SU-DHL-6 (cell line): ENCODE results near the gene MRPL2.

Experiments
- H2AFZ ChIP-seq: fragments of 200-600 bp; sonication (generic); 2 replicates; pipeline ENCODE4 v1.6.1; 2014; ENCODE audit warnings: low read depth, mild to moderate bottlenecking, moderate library complexity, mixed read lengths, antibody characterized with exemption, low read length; ENCODE audit not compliant: severe bottlenecking
- H3F3A ChIP-seq: fragments of 200-600 bp; shearing (Covaris generic); 2 replicates; pipeline ENCODE4 v1.6.0; 2016; ENCODE audit warnings: antibody characterized with exemption, mild to moderate bottlenecking; ENCODE audit not compliant: insufficient read depth
- H3K27ac ChIP-seq: fragments of 200-600 bp; sonication (generic); 2 replicates; pipeline ENCODE4 v1.5.1; 2016; ENCODE audit warnings: low read depth, mild to moderate bottlenecking, low read length, moderate library complexity, mixed read lengths
- H3K27me3 ChIP-seq: fragments of 200-600 bp; sonication (generic), shearing (Covaris generic); 2 replicates; pipeline ENCODE4 v1.6.0; 2014; ENCODE audit warnings: mild to moderate bottlenecking, low read length
- H3K36me3 ChIP-seq: fragments of 200-600 bp; sonication (generic); 2 replicates; pipeline ENCODE4 v1.6.1; 2014; ENCODE audit warnings: mild to moderate bottlenecking, low read length, mixed read lengths
- H3K4me2 ChIP-seq: fragments of 300-600, 200-600 bp; shearing (Covaris generic), sonication (generic); 2 replicates; pipeline ENCODE4 v1.6.0; 2014; ENCODE audit warnings: low read length, low read depth, mild to moderate bottlenecking; ENCODE audit not compliant: poor library complexity, severe bottlenecking
- H3K4me3 ChIP-seq: fragments of 200-600 bp; sonication (generic); 2 replicates; pipeline ENCODE4 v1.5.1; 2014; ENCODE audit warnings: antibody characterized with exemption, low read length, mild to moderate bottlenecking, mixed read lengths; ENCODE audit not compliant: insufficient read depth, poor library complexity, severe bottlenecking
- H3K79me2 ChIP-seq: fragments of 200-600 bp; sonication (generic); 2 replicates; pipeline ENCODE4 v1.6.1; 2014; ENCODE audit warnings: mild to moderate bottlenecking, low read length, moderate library complexity; ENCODE audit not compliant: insufficient read depth
- H3K9ac ChIP-seq: fragments of 200-600 bp; sonication (generic); 2 replicates; pipeline ENCODE4 v1.7.0; 2014; ENCODE audit warnings: mild to moderate bottlenecking, low read length
- H3K9me2 ChIP-seq: fragments of 200-600 bp; sonication (generic); replicated peaks from 2 replicates; pipeline ENCODE4 v1.6.1; 2014; ENCODE audit warnings: low read length; ENCODE audit not compliant: insufficient read depth
- H3K9me3 ChIP-seq: fragments of 200-600 bp; sonication (generic); 2 replicates; pipeline ENCODE4 v1.6.1; 2014; ENCODE audit warnings: low read length, mixed read lengths; ENCODE audit not compliant: insufficient read depth
- H4K20me1 ChIP-seq: fragments of 200-600 bp; sonication (generic); 2 replicates; pipeline ENCODE4 v1.6.1; 2014; ENCODE audit warnings: low read depth, mild to moderate bottlenecking, antibody characterized with exemption, low read length, moderate library complexity, mixed read lengths
- CTCF ChIP-seq: fragments of 200-600 bp; sonication (generic); IDR thresholded peaks from one replicate; pipeline ENCODE4 v1.5.1; 2017; ENCODE audit warnings: antibody characterized with exemption, mild to moderate bottlenecking, low read length, moderate library complexity; ENCODE audit not compliant: insufficient read depth, poor library complexity, severe bottlenecking
- EZH2phosphoT487 ChIP-seq: fragments of 200-600 bp; sonication (generic), shearing (Covaris generic); conservative IDR thresholded peaks from 2 replicates; pipeline ENCODE4 v1.6.1; 2018; ENCODE audit warnings: mild to moderate bottlenecking, antibody characterized with exemption, low read length, moderate library complexity, mixed read lengths

MRPL2 gene

GRCh38 chr6:43070028-43070632 lies 10.9 kb upstream of the MRPL2 start:
- Histone ChIP-seq H3K27me3 (no peaks in the 10 kb centered on the region), H3K9me3 (no peaks in the 10 kb centered on the region), H3K27ac (no peak overlapping the region), H3K4me2 (no peak overlapping the region), H3K36me3 (no peaks in the 10 kb centered on the region), H3F3A (no peaks in the 10 kb centered on the region), H2AFZ (no peak overlapping the region), H3K4me3 (no peak overlapping the region), H3K79me2 (no peaks in the 10 kb centered on the region), H3K9me2 (no peaks in the 10 kb centered on the region), H3K9ac (no peak overlapping the region), H4K20me1 (no peaks in the 10 kb centered on the region)
- TF ChIP-seq CTCF, result peak; percentile 78
- no peak for TF ChIP-seq EZH2phosphoT487

- no peaks in the 10 kb centered on the region for H3K9me3 ChIP-seq
- H3K9me2 ChIP-seq, result no peaks in the 10 kb centered on the region
- H3K36me3 ChIP-seq, result no peaks in the 10 kb centered on the region
- H3K4me3 ChIP-seq, result no peak overlapping the region
- H3K27ac ChIP-seq, result no peak overlapping the region
- H3K9ac ChIP-seq, result no peak overlapping the region
- H4K20me1 ChIP-seq, result no peaks in the 10 kb centered on the region
- H2AFZ ChIP-seq, result no peak overlapping the region
- no peaks in the 10 kb centered on the region for H3K27me3 ChIP-seq
- no peak overlapping the region for H3K4me2 ChIP-seq
- H3K79me2 ChIP-seq, result peaks cover 14% of the 10 kb centered on the region
- no peaks in the 10 kb centered on the region for H3F3A ChIP-seq
- no peak for TF ChIP-seq CTCF
- no peak for TF ChIP-seq EZH2phosphoT487
Measured at GRCh38 chr6:43062818-43063217, 3.6 kb upstream of the MRPL2 start.

GRCh38 chr6:43061861-43062260 lies 2.6 kb upstream of the MRPL2 start:
- H3K27me3 ChIP-seq, result no peaks in the 10 kb centered on the region
- H3K4me3 ChIP-seq, result no peak overlapping the region
- H3K9me3 ChIP-seq, result no peaks in the 10 kb centered on the region
- H3K36me3 ChIP-seq, result no peaks in the 10 kb centered on the region
- peaks cover 15% of the 10 kb centered on the region for H3K79me2 ChIP-seq
- no peak overlapping the region for H2AFZ ChIP-seq
- no peaks in the 10 kb centered on the region for H4K20me1 ChIP-seq
- H3K9me2 ChIP-seq, result no peaks in the 10 kb centered on the region
- no peak overlapping the region for H3K4me2 ChIP-seq
- no peak overlapping the region for H3K9ac ChIP-seq
- H3F3A ChIP-seq, result no peaks in the 10 kb centered on the region
- TF ChIP-seq EZH2phosphoT487, result no peak
- TF ChIP-seq CTCF, result no peak
- H3K27ac ChIP-seq, result no peak overlapping the region
